ENCODE measurements around the gene FAM20A. TPM values are rescaled to one million over a fixed set of nuclear protein-coding genes. Genes with fewer than 3 reads are reported as not detected.
"Not testable (repeated sequence)": the region's sequence is repeated elsewhere in the genome, so short reads cannot be mapped to it uniquely, and the experiment has no call there.

FAM20A gene
- total RNA-seq, 2 experiments from 2014 or later = not detected

GRCh38 chr17:68595496-68595895 lies 5.7 kb downstream of the FAM20A start:
- CTCF ChIA-PET = no interaction called here
- Mint-ChIP-seq H3K9me3 (no peaks in the 10 kb centered on the region), H3K4me3 (no peak overlapping the region), H3K36me3 (ENCODE audit: low read depth) (no peaks in the 10 kb centered on the region), H3K27ac (no peak overlapping the region), H3K4me1 (ENCODE audit: low read depth) (peaks cover 10% of the 10 kb centered on the region), H3K27me3 (ENCODE audit: low read depth) (peaks cover 58% of the 10 kb centered on the region)
- no peak for DNase-seq
- intact Hi-C loops (cut with micrococcal nuclease) = no loop called here

GRCh38 chr17:68594552-68594951 lies 6.6 kb downstream of the FAM20A start:
- intact Hi-C loops (cut with micrococcal nuclease) = no loop called here

GRCh38 chr17:68592682-68593641 lies 8.2 kb downstream of the FAM20A start:
- CTCF ChIA-PET = no interaction called here

More at GRCh38 chr17:68594552-68594951, 6.6 kb downstream of the FAM20A start:
- H3K9me3 Mint-ChIP-seq = no peaks in the 10 kb centered on the region
- no peak overlapping the region for H3K4me3 Mint-ChIP-seq
- H3K27me3 Mint-ChIP-seq (ENCODE audit: low read depth) = peaks cover 54% of the 10 kb centered on the region
- H3K4me1 Mint-ChIP-seq (ENCODE audit: low read depth) = peaks cover 6% of the 10 kb centered on the region
- H3K36me3 Mint-ChIP-seq (ENCODE audit: low read depth) = no peaks in the 10 kb centered on the region
- H3K27ac Mint-ChIP-seq = no peak overlapping the region
- DNase-seq = no peak
- CTCF ChIA-PET = no interaction called here

GRCh38 chr17:68592009-68592408 lies 9.2 kb downstream of the FAM20A start:
- Mint-ChIP-seq H3K4me3 (no peak overlapping the region), H3K4me1 (ENCODE audit: low read depth) (peaks cover 5% of the 10 kb centered on the region), H3K9me3 (no peaks in the 10 kb centered on the region), H3K36me3 (ENCODE audit: low read depth) (no peaks in the 10 kb centered on the region), H3K27ac (no peak overlapping the region), H3K27me3 (ENCODE audit: low read depth) (peaks cover 37% of the 10 kb centered on the region)
- CTCF ChIA-PET = no interaction called here
- DNase-seq = no peak
- intact Hi-C loops (cut with micrococcal nuclease) = no loop called here

More at GRCh38 chr17:68592682-68593641, 8.2 kb downstream of the FAM20A start:
- no peak for DNase-seq
- Mint-ChIP-seq H3K4me1 (ENCODE audit: low read depth) (peaks cover 5% of the 10 kb centered on the region), H3K4me3 (no peak overlapping the region), H3K27ac (no peak overlapping the region), H3K9me3 (no peaks in the 10 kb centered on the region), H3K36me3 (ENCODE audit: low read depth) (no peaks in the 10 kb centered on the region), H3K27me3 (ENCODE audit: low read depth) (peaks cover 41% of the 10 kb centered on the region)
- intact Hi-C loops (cut with micrococcal nuclease) = no loop called here

GRCh38 chr17:68591583-68591982 lies 9.6 kb downstream of the FAM20A start:
- Mint-ChIP-seq H3K9me3 (no peaks in the 10 kb centered on the region), H3K36me3 (ENCODE audit: low read depth) (no peaks in the 10 kb centered on the region), H3K27ac (no peak overlapping the region), H3K27me3 (ENCODE audit: low read depth) (peaks cover 32% of the 10 kb centered on the region), H3K4me3 (no peak overlapping the region), H3K4me1 (ENCODE audit: low read depth) (peaks cover 5% of the 10 kb centered on the region)
- intact Hi-C loops (cut with micrococcal nuclease) = no loop called here
- DNase-seq = no peak
- CTCF ChIA-PET = no interaction called here

- Mint-ChIP-seq H3K27ac (no peak overlapping the region), H3K4me1 (ENCODE audit: low read depth) (no peaks in the 10 kb centered on the region), H3K36me3 (ENCODE audit: low read depth) (no peaks in the 10 kb centered on the region), H3K4me3 (no peak overlapping the region), H3K27me3 (ENCODE audit: low read depth) (peaks cover 19% of the 10 kb centered on the region), H3K9me3 (no peaks in the 10 kb centered on the region)
- intact Hi-C loops (cut with micrococcal nuclease) = no loop called here
- DNase-seq = no peak
- CTCF ChIA-PET = interaction anchor here (0.8 kb wide), 1 partner anchor 19 kb away, joined by 3 read pairs; no protein-coding TSS in a partner anchor
Observed at GRCh38 chr17:68589086-68589485, 12.1 kb downstream of the FAM20A start.

- H3K27ac Mint-ChIP-seq = no peak overlapping the region
- H3K9me3 Mint-ChIP-seq = no peaks in the 10 kb centered on the region
- no peak overlapping the region for H3K4me3 Mint-ChIP-seq
- no peaks in the 10 kb centered on the region for H3K4me1 Mint-ChIP-seq (ENCODE audit: low read depth)
- intact Hi-C loops (cut with micrococcal nuclease) = no loop called here
- peaks cover 13% of the 10 kb centered on the region for H3K27me3 Mint-ChIP-seq (ENCODE audit: low read depth)
- DNase-seq = no peak
- H3K36me3 Mint-ChIP-seq (ENCODE audit: low read depth) = no peaks in the 10 kb centered on the region
- CTCF ChIA-PET = no interaction called here
Observed at GRCh38 chr17:68588362-68588761, 12.8 kb downstream of the FAM20A start.

- DNase-seq = no peak
- Mint-ChIP-seq H3K9me3 (no peaks in the 10 kb centered on the region), H3K27ac (no peak overlapping the region), H3K4me3 (no peak overlapping the region), H3K36me3 (ENCODE audit: low read depth) (no peaks in the 10 kb centered on the region), H3K4me1 (ENCODE audit: low read depth) (no peaks in the 10 kb centered on the region), H3K27me3 (ENCODE audit: low read depth) (peaks cover 12% of the 10 kb centered on the region)
- intact Hi-C loops (cut with micrococcal nuclease) = no loop called here
- CTCF ChIA-PET = interaction anchor here (0.6 kb wide), 1 partner anchor 208 kb away, joined by 4 read pairs; no protein-coding TSS in a partner anchor
Observed at GRCh38 chr17:68587847-68588246, 13.3 kb downstream of the FAM20A start.

GRCh38 chr17:68587026-68587425 lies 14.1 kb downstream of the FAM20A start:
- no peak for DNase-seq
- Mint-ChIP-seq H3K9me3 (no peaks in the 10 kb centered on the region), H3K36me3 (ENCODE audit: low read depth) (no peaks in the 10 kb centered on the region), H3K4me3 (no peak overlapping the region), H3K27me3 (ENCODE audit: low read depth) (peaks cover 10% of the 10 kb centered on the region), H3K27ac (no peak overlapping the region), H3K4me1 (ENCODE audit: low read depth) (no peaks in the 10 kb centered on the region)
- CTCF ChIA-PET = no interaction called here
- intact Hi-C loops (cut with micrococcal nuclease) = no loop called here

GRCh38 chr17:68585643-68586042 lies 15.5 kb downstream of the FAM20A start:
- CTCF ChIA-PET = no interaction called here
- DNase-seq = no peak
- no peaks in the 10 kb centered on the region for H3K9me3 Mint-ChIP-seq
- no peaks in the 10 kb centered on the region for H3K4me1 Mint-ChIP-seq (ENCODE audit: low read depth)
- H3K4me3 Mint-ChIP-seq = no peak overlapping the region
- H3K27ac Mint-ChIP-seq = no peak overlapping the region
- peaks cover under 1% of the 10 kb centered on the region for H3K27me3 Mint-ChIP-seq (ENCODE audit: low read depth)
- H3K36me3 Mint-ChIP-seq (ENCODE audit: low read depth) = no peaks in the 10 kb centered on the region
- intact Hi-C loops (cut with micrococcal nuclease) = no loop called here

- CTCF ChIA-PET = interaction anchor here (0.8 kb wide), 1 partner anchor 34 kb away, joined by 3 read pairs; no protein-coding TSS in a partner anchor
- no peak overlapping the region for H3K4me3 Mint-ChIP-seq
- H3K4me1 Mint-ChIP-seq (ENCODE audit: low read depth) = no peaks in the 10 kb centered on the region
- no peaks in the 10 kb centered on the region for H3K27me3 Mint-ChIP-seq (ENCODE audit: low read depth)
- H3K9me3 Mint-ChIP-seq = no peaks in the 10 kb centered on the region
- no peak overlapping the region for H3K27ac Mint-ChIP-seq
- DNase-seq = no peak
- no peaks in the 10 kb centered on the region for H3K36me3 Mint-ChIP-seq (ENCODE audit: low read depth)
- intact Hi-C loops (cut with micrococcal nuclease) = no loop called here
Observed at GRCh38 chr17:68584581-68585303, 16.4 kb downstream of the FAM20A start.

GRCh38 chr17:68582867-68583266 lies 18.3 kb downstream of the FAM20A start:
- DNase-seq; H3K27ac Mint-ChIP-seq; H3K4me1 Mint-ChIP-seq (ENCODE audit: low read depth); H3K36me3 Mint-ChIP-seq (ENCODE audit: low read depth); H3K27me3 Mint-ChIP-seq (ENCODE audit: low read depth); H3K4me3 Mint-ChIP-seq; H3K9me3 Mint-ChIP-seq; CTCF ChIA-PET; intact Hi-C loops (cut with micrococcal nuclease): not testable (repeated sequence)

Measured in activated naive CD4-positive, alpha-beta T cell treated with anti-CD3 and anti-CD28 coated beads for 36 hours (primary cell).